Measurements from ENCODE around the gene SULF2. TPM values are rescaled to one million over a fixed set of nuclear protein-coding genes. Genes with fewer than 3 reads are reported as not detected.
A peak's percentile ranks its signal among the peaks of the same experiment; 100 is the strongest.

Gene SULF2
- total RNA-seq, 2 experiments from 2014 or later: 0.47 to 0.50 TPM

- intact Hi-C loops (cut with micrococcal nuclease): loop anchor here (2.0 kb wide), 1 partner anchor 111 kb away; the partner anchor contains the start of gene NCOA3
- ATAC-seq (no peak), DNase-seq (no peak)
- Mint-ChIP-seq H3K4me1 (ENCODE audit: low read depth) (peaks cover 80% of the 10 kb centered on the region), H3K36me3 (ENCODE audit: low read depth) (peaks cover 59% of the 10 kb centered on the region), H3K27me3 (no peaks in the 10 kb centered on the region), H3K27ac (peak overlapping the region; percentile 96), H3K9me3 (peaks cover 5% of the 10 kb centered on the region), H3K4me3 (no peak overlapping the region)
- ChIA-PET POLR2A (no interaction called here), CTCF (interaction anchor here (0.7 to 5.5 kb wide), 6 partner anchors 9 to 338 kb away, joined by 3 to 38 read pairs (median 4); no protein-coding TSS in a partner anchor)
- TF ChIP-seq CTCF (IDR thresholded peaks at IDR 0.05): no peak
Measured at GRCh38 chr20:47611785-47612184, 173.5 kb downstream of the SULF2 start.

- Mint-ChIP-seq H3K4me1 (ENCODE audit: low read depth) (peaks cover 83% of the 10 kb centered on the region), H3K27me3 (no peaks in the 10 kb centered on the region), H3K4me3 (peak overlapping the region; percentile 68), H3K36me3 (ENCODE audit: low read depth) (peaks cover 64% of the 10 kb centered on the region), H3K9me3 (peaks cover 5% of the 10 kb centered on the region), H3K27ac (peak overlapping the region; percentile 96)
- intact Hi-C loops (cut with micrococcal nuclease): loop anchor here (2.0 kb wide), 1 partner anchor 110 kb away; the partner anchor contains the start of gene NCOA3
- no peak for DNase-seq
- ATAC-seq: peak; percentile 56
- TF ChIP-seq CTCF (IDR thresholded peaks at IDR 0.05): no peak
- ChIA-PET POLR2A (interaction anchor here (0.6 to 3.1 kb wide), 5 partner anchors 13 to 341 kb away, joined by 3 to 24 read pairs (median 3); partner anchors contain the start of gene NCOA3), CTCF (interaction anchor here (1.0 to 5.5 kb wide), 8 partner anchors 10 to 337 kb away, joined by 3 to 38 read pairs (median 6); no protein-coding TSS in a partner anchor)
Measured at GRCh38 chr20:47610945-47611250, 174.4 kb downstream of the SULF2 start.

GRCh38 chr20:47610247-47610944 is 174.9 kb downstream of the SULF2 start:
- H3K4me3 Mint-ChIP-seq: peak overlapping the region; percentile 68
- peaks cover 86% of the 10 kb centered on the region for H3K4me1 Mint-ChIP-seq (ENCODE audit: low read depth)
- ATAC-seq (peak; percentile 88), DNase-seq (peak; percentile 99)
- POLR2A ChIA-PET: interaction anchor here (0.6 to 3.1 kb wide), 6 partner anchors 13 to 340 kb away, joined by 3 to 24 read pairs (median 3); partner anchors contain the start of gene NCOA3
- peak overlapping the region; percentile 96 for H3K27ac Mint-ChIP-seq
- H3K36me3 Mint-ChIP-seq (ENCODE audit: low read depth): peaks cover 66% of the 10 kb centered on the region
- intact Hi-C loops (cut with micrococcal nuclease): loop anchor here (2.0 kb wide), 1 partner anchor 110 kb away; the partner anchor contains the start of gene NCOA3
- H3K27me3 Mint-ChIP-seq: no peaks in the 10 kb centered on the region
- H3K9me3 Mint-ChIP-seq: peaks cover 5% of the 10 kb centered on the region
- CTCF ChIA-PET: interaction anchor here (1.0 to 5.5 kb wide), 9 partner anchors 9 to 337 kb away, joined by 3 to 38 read pairs (median 7); partner anchors contain the start of gene NCOA3
- TF ChIP-seq CTCF (IDR thresholded peaks at IDR 0.05): no peak

GRCh38 chr20:47609001-47609400 is 176.3 kb downstream of the SULF2 start:
- CTCF ChIA-PET: interaction anchor here (0.9 to 5.5 kb wide), 5 partner anchors 11 to 336 kb away, joined by 3 to 38 read pairs (median 11); partner anchors contain the start of gene NCOA3
- no peak for TF ChIP-seq CTCF (IDR thresholded peaks at IDR 0.05)
- peaks cover 63% of the 10 kb centered on the region for H3K36me3 Mint-ChIP-seq (ENCODE audit: low read depth)
- peak overlapping the region; percentile 83 for H3K27ac Mint-ChIP-seq
- H3K4me3 Mint-ChIP-seq: no peak overlapping the region
- ATAC-seq (no peak), DNase-seq (no peak)
- intact Hi-C loops (cut with micrococcal nuclease): no loop called here
- POLR2A ChIA-PET: interaction anchor here (0.5 to 3.1 kb wide), 7 partner anchors 23 to 268 kb away, joined by 3 to 24 read pairs (median 3); partner anchors contain the start of gene NCOA3
- H3K4me1 Mint-ChIP-seq (ENCODE audit: low read depth): peaks cover 84% of the 10 kb centered on the region
- H3K27me3 Mint-ChIP-seq: no peaks in the 10 kb centered on the region
- H3K9me3 Mint-ChIP-seq: peaks cover 5% of the 10 kb centered on the region
